Mucosa of rectum (tissue), 2 donors: ENCODE measurements around the gene C6orf62.
"Not testable (repeated sequence)": the region's sequence is repeated elsewhere in the genome, so short reads cannot be mapped to it uniquely, and the experiment has no call there.

ENCODE experiments used
- H3K27ac ChIP-seq, 2 donors: one replicate each; pipeline ENCODE4 v1.7.0; 2013; ENCODE audit warnings: inconsistent platforms in 2 of 2, low read depth in 2 of 2, low read length in 2 of 2
- H3K27me3 ChIP-seq, 2 donors: one replicate each; pipeline ENCODE4 v1.7.0; 2013; ENCODE audit warnings: low read length in 2 of 2; ENCODE audit not compliant: control insufficient read depth in 2 of 2, insufficient read depth in 2 of 2
- H3K36me3 ChIP-seq, 2 donors: one replicate each; pipeline ENCODE4 v1.7.0; 2013; ENCODE audit warnings: low read length in 2 of 2; ENCODE audit not compliant: control insufficient read depth in 2 of 2, insufficient read depth in 2 of 2
- H3K4me1 ChIP-seq, 2 donors: one replicate each; pipeline ENCODE4 v1.7.0; 2013; ENCODE audit warnings: low read length in 2 of 2, mild to moderate bottlenecking in 1 of 2; ENCODE audit not compliant: control insufficient read depth in 2 of 2, insufficient read depth in 2 of 2
- H3K4me3 ChIP-seq, 2 donors: one replicate each; pipeline ENCODE4 v1.7.0; 2013; ENCODE audit warnings: low read length in 2 of 2
- H3K9ac ChIP-seq, 2 donors: one replicate each; pipeline ENCODE4 v1.7.0; 2013; ENCODE audit warnings: low read length in 2 of 2, low read depth in 1 of 2, mild to moderate bottlenecking in 1 of 2
- H3K9me3 ChIP-seq, 2 donors: one replicate each; pipeline ENCODE4 v1.7.0; 2013; ENCODE audit warnings: low read length in 2 of 2; ENCODE audit not compliant: control insufficient read depth in 2 of 2
- donor health status: healthy.
- donor health status: Normal muscosa, but diverticular disease.

Gene C6orf62

GRCh38 chr6:24759718-24760117, 40.8 kb upstream of the C6orf62 start:
- Histone ChIP-seq H3K9me3 (no peaks in the 10 kb centered on the region), H3K9ac (no peak overlapping the region), H3K27me3 (no peaks in the 10 kb centered on the region), H3K36me3 (no peaks in the 10 kb centered on the region), H3K4me3 (no peak overlapping the region), H3K4me1 (no peaks in the 10 kb centered on the region), H3K27ac (no peak overlapping the region)

GRCh38 chr6:24757611-24758010, 38.7 kb upstream of the C6orf62 start:
- Histone ChIP-seq H3K27ac (no peak overlapping the region), H3K9me3 (no peaks in the 10 kb centered on the region), H3K4me1 (no peaks in the 10 kb centered on the region), H3K4me3 (no peak overlapping the region), H3K36me3 (no peaks in the 10 kb centered on the region), H3K9ac (no peak overlapping the region), H3K27me3 (no peaks in the 10 kb centered on the region)

GRCh38 chr6:24755279-24755678, 36.3 kb upstream of the C6orf62 start:
- Histone ChIP-seq H3K9me3 (no peaks in the 10 kb centered on the region), H3K4me3 (no peak overlapping the region), H3K36me3 (no peaks in the 10 kb centered on the region), H3K4me1 (no peaks in the 10 kb centered on the region), H3K27me3 (no peaks in the 10 kb centered on the region), H3K27ac (no peak overlapping the region), H3K9ac (no peak overlapping the region)

GRCh38 chr6:24754378-24754777, 35.4 kb upstream of the C6orf62 start:
- H3K27me3 ChIP-seq, H3K9ac ChIP-seq: not testable (repeated sequence)

GRCh38 chr6:24753545-24753944, 34.6 kb upstream of the C6orf62 start:
- Histone ChIP-seq H3K27ac (no peak overlapping the region), H3K9me3 (no peaks in the 10 kb centered on the region), H3K4me1 (no peaks in the 10 kb centered on the region), H3K9ac (no peak overlapping the region), H3K27me3 (no peaks in the 10 kb centered on the region), H3K36me3 (no peaks in the 10 kb centered on the region), H3K4me3 (no peak overlapping the region)

More at GRCh38 chr6:24754378-24754777, 35.4 kb upstream of the C6orf62 start:
- not testable (repeated sequence) for H3K4me3 ChIP-seq, H3K4me1 ChIP-seq, H3K9me3 ChIP-seq, H3K27ac ChIP-seq, H3K36me3 ChIP-seq

GRCh38 chr6:24752917-24753492, 34.1 kb upstream of the C6orf62 start:
- H3K36me3 ChIP-seq: no peaks in the 10 kb centered on the region
- H3K4me1 ChIP-seq: no peaks in the 10 kb centered on the region
- H3K4me3 ChIP-seq: no peak overlapping the region
- no peaks in the 10 kb centered on the region for H3K9me3 ChIP-seq
- no peak overlapping the region for H3K9ac ChIP-seq
- no peaks in the 10 kb centered on the region for H3K27me3 ChIP-seq
- H3K27ac ChIP-seq: no peak overlapping the region

GRCh38 chr6:24752503-24752902, 33.5 kb upstream of the C6orf62 start:
- no peaks in the 10 kb centered on the region for H3K27me3 ChIP-seq
- H3K36me3 ChIP-seq: no peaks in the 10 kb centered on the region
- H3K27ac ChIP-seq: no peak overlapping the region
- no peak overlapping the region for H3K4me3 ChIP-seq
- no peaks in the 10 kb centered on the region for H3K9me3 ChIP-seq
- no peak overlapping the region for H3K9ac ChIP-seq
- no peaks in the 10 kb centered on the region for H3K4me1 ChIP-seq

GRCh38 chr6:24750878-24751277, 31.9 kb upstream of the C6orf62 start:
- not testable (repeated sequence) for H3K27me3 ChIP-seq, H3K27ac ChIP-seq, H3K36me3 ChIP-seq, H3K4me3 ChIP-seq, H3K9ac ChIP-seq, H3K4me1 ChIP-seq, H3K9me3 ChIP-seq

GRCh38 chr6:24749297-24749696, 30.3 kb upstream of the C6orf62 start:
- Histone ChIP-seq H3K9ac (no peak overlapping the region), H3K27me3 (no peaks in the 10 kb centered on the region), H3K4me1 (no peaks in the 10 kb centered on the region), H3K36me3 (no peaks in the 10 kb centered on the region), H3K9me3 (no peaks in the 10 kb centered on the region), H3K27ac (no peak overlapping the region), H3K4me3 (no peak overlapping the region)

GRCh38 chr6:24744911-24745310, 26.0 kb upstream of the C6orf62 start:
- H3K27ac ChIP-seq: no peak overlapping the region
- no peak overlapping the region for H3K4me3 ChIP-seq
- H3K9ac ChIP-seq: no peak overlapping the region
- H3K27me3 ChIP-seq: no peaks in the 10 kb centered on the region
- no peaks in the 10 kb centered on the region for H3K9me3 ChIP-seq
- H3K4me1 ChIP-seq: peaks cover 0 to 3% of the 10 kb centered on the region in 2 donors
- no peaks in the 10 kb centered on the region for H3K36me3 ChIP-seq

- H3K9ac ChIP-seq: no peak overlapping the region
Observed at GRCh38 chr6:24743944-24744335, 25.0 kb upstream of the C6orf62 start.

More at GRCh38 chr6:24743944-24744335, 25.0 kb upstream of the C6orf62 start:
- Histone ChIP-seq H3K4me1 (peaks cover 0 to 3% of the 10 kb centered on the region in 2 donors), H3K36me3 (no peaks in the 10 kb centered on the region), H3K9me3 (no peaks in the 10 kb centered on the region), H3K4me3 (no peak overlapping the region), H3K27me3 (no peaks in the 10 kb centered on the region), H3K27ac (peak overlapping the region; percentile 7 to 16)
